Heart left ventricle (tissue), 13 donors: Measurements from ENCODE around the gene DLG1.

Experiments used
- CTCF ChIP-seq, 12 donors: fragments of 200-600 bp; sonication (generic) in 4 of 12; IDR thresholded peaks; one replicate each; pipeline versions ENCODE4 v1.5.0 to v1.8.0; 2018 to 2022; ENCODE audit warnings: antibody characterized with exemption in 12 of 12, mild to moderate bottlenecking in 5 of 12
- POLR2A ChIP-seq, 2 donors: fragments of 450-650 bp; IDR thresholded peaks; one replicate each; pipeline ENCODE4 v1.6.1; 2017; ENCODE audit warnings: antibody characterized with exemption in 2 of 2, mild to moderate bottlenecking in 2 of 2, moderate library complexity in 2 of 2
- donor health status: ischemic (EF 13 %, LVEDD 7.1; RV severe dilation, severe dysfunction).
- donor health status: DM: no; HTN: yes; CAD: no.
- donor health status: DM: no; HTN: no; CAD: no.
- donor health status: ischemic (EF 25% LVEDD 6.9; RV normal size, moderate dysfunction).
- donor health status: ischemic (EF 25% LVEDD 5.7; RV mildly dilated, moderate dysfunction).
- donor health status: ischemic (EF 35%, LVEDD 5.7; RV mildly dilated, moderate dysfunction).
- donor health status: nonischemic (EF 11% LVEDD 7.7; RV severe dilation, severe dysfunction).
- donor health status: DM: yes; HTN: yes; CAD: no.
- donor health status: PGD.
- donor health status: ischemic (EF 29% LVEDD 5.4; RV normal size, mild dysfunction).
- donor health status: nonischemic (EF 23%, LVEDD 6.1; RV moderate dilation, normal function).

- no peak for TF ChIP-seq POLR2A (IDR thresholded peaks at IDR 0.05)
- TF ChIP-seq CTCF (IDR thresholded peaks at IDR 0.05): no peak
These were observed 41.6 kb upstream of the DLG1 start for GRCh38 chr3:197339841-197340520.
